Measurements from ENCODE around the gene ZNF253. TPM values are rescaled to one million over a fixed set of nuclear protein-coding genes. Genes with fewer than 3 reads are reported as not detected.
A peak's percentile ranks its signal among the peaks of the same experiment; 100 is the strongest.

The ZNF253 gene
- total and polyA plus RNA-seq, 9 of the 15 experiments (the other 6 are each of a cell fraction or from before 2014, with no cell fraction given) = 4.0 to 14.4 (median 7.5) TPM

DNA sequence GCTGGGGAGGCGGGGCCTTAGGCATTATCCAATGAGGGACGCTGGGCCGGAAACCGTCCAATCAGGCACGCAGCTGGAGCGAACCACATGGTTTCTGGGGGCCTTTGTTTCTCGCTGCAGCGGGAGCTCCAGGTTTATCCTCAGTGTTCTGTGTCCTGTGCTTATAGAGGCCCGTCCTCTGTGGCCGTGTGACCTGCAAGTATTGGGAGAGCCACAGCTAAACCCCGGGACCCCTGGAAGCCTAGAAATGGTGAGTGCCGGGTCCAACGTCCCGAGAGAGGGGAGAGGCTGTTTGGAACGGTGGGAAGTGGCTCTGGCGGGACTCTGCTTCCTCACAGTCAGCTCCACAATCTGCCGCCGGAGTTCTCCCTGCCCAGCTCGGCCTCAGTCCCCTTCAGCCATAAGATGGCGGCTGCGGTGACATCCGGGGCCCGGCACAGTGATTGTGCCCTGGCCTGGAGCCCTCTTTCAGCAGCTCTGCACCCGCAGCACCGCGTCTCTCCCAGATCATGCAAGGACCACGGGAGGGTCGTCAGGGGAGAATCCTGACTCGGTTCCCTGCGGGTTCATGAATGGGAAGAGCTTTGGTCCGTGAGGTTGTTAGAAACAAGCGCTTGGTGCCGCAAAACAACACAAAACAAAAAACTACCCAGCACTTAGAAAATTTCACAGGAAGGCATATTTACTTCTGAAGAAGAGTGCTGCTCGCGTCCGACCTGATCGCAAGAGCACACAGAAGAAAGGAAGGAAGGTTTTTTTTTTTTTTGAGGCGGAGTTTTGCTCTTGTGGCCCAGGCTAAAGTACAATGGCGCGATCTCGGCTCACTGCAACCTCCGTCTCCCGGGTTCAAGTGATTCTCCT is at the start of gene ZNF253 (continued):
- TF ChIP-seq POLR2H (tag; IDR thresholded peaks at IDR 0.05; ENCODE audit: low read depth) (peak; percentile 94), SMARCB1 (IDR thresholded peaks at IDR 0.05; ENCODE audit: insufficient read length, low read depth) (no peak), MTF1 (CRISPR knock-in tag; IDR thresholded peaks at IDR 0.05; ENCODE audit: borderline replicate concordance) (no peak), MYC (IDR thresholded peaks at IDR 0.05; ENCODE audit: low read depth, low read length) (peak; percentile 87), MYC (CRISPR knock-in tag; IDR thresholded peaks at IDR 0.05; ENCODE audit: borderline replicate concordance, low read depth) (no peak), FOSL1 (tag; conservative IDR thresholded peaks at IDR 0.05) (no peak; the same call in 1 of the 2 replicates), SRSF9 (IDR thresholded peaks at IDR 0.05; ENCODE audit: borderline replicate concordance, low read depth, low read length) (no peak), ZNF134 (CRISPR knock-in tag; conservative IDR thresholded peaks at IDR 0.05) (no peak), SIN3B (IDR thresholded peaks at IDR 0.05; ENCODE audit: low read depth) (no peak; the same call in 1 of the 2 replicates), SREBF1 (IDR thresholded peaks at IDR 0.05; ENCODE audit: borderline replicate concordance, low read depth, low read length) (no peak), ZNF764 (CRISPR knock-in tag; IDR thresholded peaks at IDR 0.05; ENCODE audit: low read depth) (no peak), EHMT2 (IDR thresholded peaks at IDR 0.05) (no peak), ZBTB8A (IDR thresholded peaks at IDR 0.05; ENCODE audit: partially characterized antibody) (no peak), CREM (IDR thresholded peaks at IDR 0.05; ENCODE audit: low read depth) (no peak; the same call in 1 of the 2 replicates), STAG1 (CRISPR knock-in tag; IDR thresholded peaks at IDR 0.05; ENCODE audit: borderline replicate concordance) (0 out of 2 replicates have a peak, but pooled peaks have one; percentile 9)
- TF ChIP-seq, protein P1, sequence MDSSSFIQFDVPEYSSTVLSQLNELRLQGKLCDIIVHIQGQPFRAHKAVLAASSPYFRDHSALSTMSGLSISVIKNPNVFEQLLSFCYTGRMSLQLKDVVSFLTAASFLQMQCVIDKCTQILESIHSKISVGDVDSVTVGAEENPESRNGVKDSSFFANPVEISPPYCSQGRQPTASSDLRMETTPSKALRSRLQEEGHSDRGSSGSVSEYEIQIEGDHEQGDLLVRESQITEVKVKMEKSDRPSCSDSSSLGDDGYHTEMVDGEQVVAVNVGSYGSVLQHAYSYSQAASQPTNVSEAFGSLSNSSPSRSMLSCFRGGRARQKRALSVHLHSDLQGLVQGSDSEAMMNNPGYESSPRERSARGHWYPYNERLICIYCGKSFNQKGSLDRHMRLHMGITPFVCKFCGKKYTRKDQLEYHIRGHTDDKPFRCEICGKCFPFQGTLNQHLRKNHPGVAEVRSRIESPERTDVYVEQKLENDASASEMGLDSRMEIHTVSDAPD (CRISPR knock-in tag; IDR thresholded peaks at IDR 0.05) = no peak
- TF ChIP-seq, protein P2, sequence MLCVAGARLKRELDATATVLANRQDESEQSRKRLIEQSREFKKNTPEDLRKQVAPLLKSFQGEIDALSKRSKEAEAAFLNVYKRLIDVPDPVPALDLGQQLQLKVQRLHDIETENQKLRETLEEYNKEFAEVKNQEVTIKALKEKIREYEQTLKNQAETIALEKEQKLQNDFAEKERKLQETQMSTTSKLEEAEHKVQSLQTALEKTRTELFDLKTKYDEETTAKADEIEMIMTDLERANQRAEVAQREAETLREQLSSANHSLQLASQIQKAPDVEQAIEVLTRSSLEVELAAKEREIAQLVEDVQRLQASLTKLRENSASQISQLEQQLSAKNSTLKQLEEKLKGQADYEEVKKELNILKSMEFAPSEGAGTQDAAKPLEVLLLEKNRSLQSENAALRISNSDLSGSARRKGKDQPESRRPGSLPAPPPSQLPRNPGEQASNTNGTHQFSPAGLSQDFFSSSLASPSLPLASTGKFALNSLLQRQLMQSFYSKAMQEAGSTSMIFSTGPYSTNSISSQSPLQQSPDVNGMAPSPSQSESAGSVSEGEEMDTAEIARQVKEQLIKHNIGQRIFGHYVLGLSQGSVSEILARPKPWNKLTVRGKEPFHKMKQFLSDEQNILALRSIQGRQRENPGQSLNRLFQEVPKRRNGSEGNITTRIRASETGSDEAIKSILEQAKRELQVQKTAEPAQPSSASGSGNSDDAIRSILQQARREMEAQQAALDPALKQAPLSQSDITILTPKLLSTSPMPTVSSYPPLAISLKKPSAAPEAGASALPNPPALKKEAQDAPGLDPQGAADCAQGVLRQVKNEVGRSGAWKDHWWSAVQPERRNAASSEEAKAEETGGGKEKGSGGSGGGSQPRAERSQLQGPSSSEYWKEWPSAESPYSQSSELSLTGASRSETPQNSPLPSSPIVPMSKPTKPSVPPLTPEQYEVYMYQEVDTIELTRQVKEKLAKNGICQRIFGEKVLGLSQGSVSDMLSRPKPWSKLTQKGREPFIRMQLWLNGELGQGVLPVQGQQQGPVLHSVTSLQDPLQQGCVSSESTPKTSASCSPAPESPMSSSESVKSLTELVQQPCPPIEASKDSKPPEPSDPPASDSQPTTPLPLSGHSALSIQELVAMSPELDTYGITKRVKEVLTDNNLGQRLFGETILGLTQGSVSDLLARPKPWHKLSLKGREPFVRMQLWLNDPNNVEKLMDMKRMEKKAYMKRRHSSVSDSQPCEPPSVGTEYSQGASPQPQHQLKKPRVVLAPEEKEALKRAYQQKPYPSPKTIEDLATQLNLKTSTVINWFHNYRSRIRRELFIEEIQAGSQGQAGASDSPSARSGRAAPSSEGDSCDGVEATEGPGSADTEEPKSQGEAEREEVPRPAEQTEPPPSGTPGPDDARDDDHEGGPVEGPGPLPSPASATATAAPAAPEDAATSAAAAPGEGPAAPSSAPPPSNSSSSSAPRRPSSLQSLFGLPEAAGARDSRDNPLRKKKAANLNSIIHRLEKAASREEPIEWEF (CRISPR knock-in tag; IDR thresholded peaks at IDR 0.05) = no peak
- TF ChIP-seq, protein P3, sequence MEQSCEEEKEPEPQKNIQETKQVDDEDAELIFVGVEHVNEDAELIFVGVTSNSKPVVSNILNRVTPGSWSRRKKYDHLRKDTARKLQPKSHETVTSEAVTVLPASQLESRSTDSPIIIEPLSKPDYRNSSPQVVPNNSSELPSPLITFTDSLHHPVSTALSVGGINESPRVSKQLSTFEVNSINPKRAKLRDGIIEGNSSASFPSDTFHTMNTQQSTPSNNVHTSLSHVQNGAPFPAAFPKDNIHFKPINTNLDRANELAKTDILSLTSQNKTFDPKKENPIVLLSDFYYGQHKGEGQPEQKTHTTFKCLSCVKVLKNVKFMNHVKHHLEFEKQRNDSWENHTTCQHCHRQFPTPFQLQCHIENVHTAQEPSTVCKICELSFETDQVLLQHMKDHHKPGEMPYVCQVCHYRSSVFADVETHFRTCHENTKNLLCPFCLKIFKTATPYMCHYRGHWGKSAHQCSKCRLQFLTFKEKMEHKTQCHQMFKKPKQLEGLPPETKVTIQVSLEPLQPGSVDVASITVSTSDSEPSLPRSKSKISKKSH (CRISPR knock-in tag; IDR thresholded peaks at IDR 0.05) = no peak

Measured in K562 (cell line).